ENCODE results near the gene TRIM28. TPM values are rescaled to one million over a fixed set of nuclear protein-coding genes. Genes with fewer than 3 reads are reported as not detected.

Gene TRIM28
- total and polyA plus RNA-seq, 9 of the 15 experiments (the other 6 are each of a cell fraction or from before 2014, with no cell fraction given) = 12.1 to 797 (median 490) TPM

DNA sequence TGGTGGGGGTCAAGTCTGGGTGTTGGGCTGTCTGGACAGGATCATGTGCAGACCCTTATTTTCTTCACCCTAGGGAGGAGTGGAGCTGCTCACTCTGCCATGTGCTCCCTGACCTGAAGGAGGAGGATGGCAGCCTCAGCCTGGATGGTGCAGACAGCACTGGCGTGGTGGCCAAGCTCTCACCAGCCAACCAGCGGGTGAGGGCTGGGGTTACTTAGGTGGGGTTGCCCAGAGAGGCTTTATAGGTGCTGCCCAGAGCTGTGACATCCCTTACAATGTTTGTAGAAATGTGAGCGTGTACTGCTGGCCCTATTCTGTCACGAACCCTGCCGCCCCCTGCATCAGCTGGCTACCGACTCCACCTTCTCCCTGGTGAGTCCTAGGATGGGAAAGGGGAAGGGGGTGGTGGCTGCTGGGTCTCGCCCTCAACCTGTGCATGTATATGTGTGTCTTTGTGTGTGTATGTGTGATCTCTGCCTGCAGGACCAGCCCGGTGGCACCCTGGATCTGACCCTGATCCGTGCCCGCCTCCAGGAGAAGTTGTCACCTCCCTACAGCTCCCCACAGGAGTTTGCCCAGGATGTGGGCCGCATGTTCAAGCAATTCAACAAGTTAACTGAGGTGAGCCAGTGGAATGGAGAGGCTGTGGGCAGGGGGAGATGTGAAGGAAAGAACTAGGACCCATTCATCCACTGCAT is 5.9 kb downstream of the TRIM28 start:
- Histone ChIP-seq H3K4me3 (no peak overlapping the region), H3K9ac (ENCODE audit: insufficient read depth in 1 of 2, low read depth in 2 of 2, low read length in 2 of 2) (peak overlapping the region in 1 of 2 experiments; percentile 62; a peak in 2 of 4 replicates), H3K27me3 (ENCODE audit: control insufficient read depth in 2 of 2, insufficient read depth in 2 of 2, low read length in 2 of 2) (no peaks in the 10 kb centered on the region), H4K20me1 (replicated peaks; ENCODE audit: control insufficient read depth, insufficient read depth, low read length) (peaks cover 42% of the 10 kb centered on the region), H3K4me1 (replicated peaks in 1 of 2; ENCODE audit: control insufficient read depth in 2 of 2, insufficient read depth in 2 of 2, low read length in 2 of 2) (peaks cover 21 to 44% of the 10 kb centered on the region in 2 experiments), H3K79me2 (ENCODE audit: control insufficient read depth, insufficient read depth, low read length) (peaks cover 56% of the 10 kb centered on the region), H3K9me3 (replicated peaks; ENCODE audit: control insufficient read depth, insufficient read depth, low read depth, low read length) (no peaks in the 10 kb centered on the region), H3K9me1 (ENCODE audit: control insufficient read depth, insufficient read depth, low read length) (peaks cover 8% of the 10 kb centered on the region), H3K4me2 (ENCODE audit: insufficient read depth, low read length) (no peak overlapping the region), H3K27ac (ENCODE audit: extremely low read depth, low read depth, low read length) (no peak overlapping the region), H3K36me3 (ENCODE audit: control insufficient read depth, insufficient read depth, low read length) (peaks cover 89% of the 10 kb centered on the region), H2AFZ (ENCODE audit: low read depth, low read length) (no peak overlapping the region)
- intact Hi-C loops (cut with micrococcal nuclease) = no loop called here
- TF ChIP-seq ARNT (IDR thresholded peaks at IDR 0.05) (no peak), RBFOX2 (IDR thresholded peaks at IDR 0.05; ENCODE audit: low read depth, low read length) (peak; percentile 50)
- FAIRE-seq = no peak
- ChIA-PET CTCF (ENCODE audit: low intra/inter-chr PET ratio) (no interaction called here), POLR2A (interaction anchor here (0.7 to 0.8 kb wide), 2 partner anchors 26 to 32 kb away, joined by 3 to 4 read pairs; no protein-coding TSS in a partner anchor)
- no peak for ATAC-seq
- in situ Hi-C loops (cut with MboI) = no loop called here
- no peak for DNase-seq (ENCODE audit: extremely low read depth in 1 of 4, low spot score in 3 of 4)
- no TSS peak for BruUV-seq (replicated peaks)
- 98% methylated on average over 10 of the region's 11 CpGs for WGBS (ENCODE audit: insufficient coverage, low coverage, missing lambda C conversion rate)

DNA sequence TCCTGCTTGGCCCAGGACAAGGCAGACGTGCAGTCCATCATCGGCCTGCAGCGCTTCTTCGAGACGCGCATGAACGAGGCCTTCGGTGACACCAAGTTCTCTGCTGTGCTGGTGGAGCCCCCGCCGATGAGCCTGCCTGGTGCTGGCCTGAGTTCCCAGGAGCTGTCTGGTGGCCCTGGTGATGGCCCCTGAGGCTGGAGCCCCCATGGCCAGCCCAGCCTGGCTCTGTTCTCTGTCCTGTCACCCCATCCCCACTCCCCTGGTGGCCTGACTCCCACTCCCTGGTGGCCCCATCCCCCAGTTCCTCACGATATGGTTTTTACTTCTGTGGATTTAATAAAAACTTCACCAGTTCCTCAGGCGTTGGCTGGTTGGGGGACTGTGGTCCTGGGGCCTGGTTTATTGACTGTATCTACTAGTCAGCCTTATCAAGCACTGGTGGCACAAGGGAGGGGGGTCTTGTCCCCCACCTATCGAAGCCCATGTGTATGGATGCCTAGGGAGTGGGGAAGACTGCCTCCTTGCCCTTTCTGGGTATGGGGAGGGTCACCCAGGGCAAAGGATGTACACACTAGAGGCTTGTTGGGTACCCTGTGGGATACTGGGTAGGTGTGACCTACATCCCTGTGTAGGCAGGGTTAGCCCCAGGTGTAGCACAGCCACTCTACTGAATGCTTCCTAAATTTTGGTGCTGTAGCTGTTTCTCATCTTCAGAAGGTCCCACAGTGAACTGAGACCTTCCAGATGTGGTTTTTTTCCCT is 6.7 kb downstream of the TRIM28 start:
- peaks cover 86% of the 10 kb centered on the region for H3K36me3 ChIP-seq (ENCODE audit: control insufficient read depth, insufficient read depth, low read length)
- H3K27me3 ChIP-seq (ENCODE audit: control insufficient read depth in 2 of 2, insufficient read depth in 2 of 2, low read length in 2 of 2) = no peaks in the 10 kb centered on the region
- no peaks in the 10 kb centered on the region for H3K9me3 ChIP-seq (replicated peaks; ENCODE audit: control insufficient read depth, insufficient read depth, low read depth, low read length)
- FAIRE-seq (no peak), ATAC-seq (no peak), DNase-seq (ENCODE audit: extremely low read depth in 1 of 4, low spot score in 3 of 4) (no peak)
- peaks cover 8% of the 10 kb centered on the region for H3K9me1 ChIP-seq (ENCODE audit: control insufficient read depth, insufficient read depth, low read length)
- in situ Hi-C loops (cut with MboI) (no loop called here), intact Hi-C loops (cut with micrococcal nuclease) (no loop called here)
- H3K27ac ChIP-seq (ENCODE audit: extremely low read depth, low read depth, low read length) = no peak overlapping the region
- H4K20me1 ChIP-seq (replicated peaks; ENCODE audit: control insufficient read depth, insufficient read depth, low read length) = peaks cover 34% of the 10 kb centered on the region
- H3K4me2 ChIP-seq (ENCODE audit: insufficient read depth, low read length) = no peak overlapping the region
- peaks cover 25 to 49% of the 10 kb centered on the region in 2 experiments for H3K4me1 ChIP-seq (replicated peaks in 1 of 2; ENCODE audit: control insufficient read depth in 2 of 2, insufficient read depth in 2 of 2, low read length in 2 of 2)
- 93% methylated on average over 13 of the region's 13 CpGs for WGBS (ENCODE audit: insufficient coverage, low coverage, missing lambda C conversion rate)
- H2AFZ ChIP-seq (ENCODE audit: low read depth, low read length) = no peak overlapping the region
- no TSS peak for BruUV-seq (replicated peaks)
- ChIA-PET POLR2A (no interaction called here), CTCF (ENCODE audit: low intra/inter-chr PET ratio) (no interaction called here)
- H3K4me3 ChIP-seq = no peak overlapping the region
- H3K79me2 ChIP-seq (ENCODE audit: control insufficient read depth, insufficient read depth, low read length) = peaks cover 53% of the 10 kb centered on the region
- H3K9ac ChIP-seq (ENCODE audit: insufficient read depth in 1 of 2, low read depth in 2 of 2, low read length in 2 of 2) = peak overlapping the region in 1 of 2 experiments; percentile 20; a peak in 1 of 4 replicates
- TF ChIP-seq RCOR1 (IDR thresholded peaks at IDR 0.05; ENCODE audit: borderline replicate concordance in 1 of 2, low read depth in 2 of 2, low read length in 2 of 2) (no peak), MYNN (IDR thresholded peaks at IDR 0.05) (0 out of 2 replicates have a peak, but pooled peaks have one; percentile 19), MYNN (CRISPR knock-in tag; IDR thresholded peaks at IDR 0.05) (no peak)
- TF ChIP-seq, protein P1, sequence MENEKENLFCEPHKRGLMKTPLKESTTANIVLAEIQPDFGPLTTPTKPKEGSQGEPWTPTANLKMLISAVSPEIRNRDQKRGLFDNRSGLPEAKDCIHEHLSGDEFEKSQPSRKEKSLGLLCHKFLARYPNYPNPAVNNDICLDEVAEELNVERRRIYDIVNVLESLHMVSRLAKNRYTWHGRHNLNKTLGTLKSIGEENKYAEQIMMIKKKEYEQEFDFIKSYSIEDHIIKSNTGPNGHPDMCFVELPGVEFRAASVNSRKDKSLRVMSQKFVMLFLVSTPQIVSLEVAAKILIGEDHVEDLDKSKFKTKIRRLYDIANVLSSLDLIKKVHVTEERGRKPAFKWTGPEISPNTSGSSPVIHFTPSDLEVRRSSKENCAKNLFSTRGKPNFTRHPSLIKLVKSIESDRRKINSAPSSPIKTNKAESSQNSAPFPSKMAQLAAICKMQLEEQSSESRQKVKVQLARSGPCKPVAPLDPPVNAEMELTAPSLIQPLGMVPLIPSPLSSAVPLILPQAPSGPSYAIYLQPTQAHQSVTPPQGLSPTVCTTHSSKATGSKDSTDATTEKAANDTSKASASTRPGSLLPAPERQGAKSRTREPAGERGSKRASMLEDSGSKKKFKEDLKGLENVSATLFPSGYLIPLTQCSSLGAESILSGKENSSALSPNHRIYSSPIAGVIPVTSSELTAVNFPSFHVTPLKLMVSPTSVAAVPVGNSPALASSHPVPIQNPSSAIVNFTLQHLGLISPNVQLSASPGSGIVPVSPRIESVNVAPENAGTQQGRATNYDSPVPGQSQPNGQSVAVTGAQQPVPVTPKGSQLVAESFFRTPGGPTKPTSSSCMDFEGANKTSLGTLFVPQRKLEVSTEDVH (IDR thresholded peaks at IDR 0.05; ENCODE audit: low read depth, partially characterized antibody) = peak; percentile 24
- TF ChIP-seq, protein P2, sequence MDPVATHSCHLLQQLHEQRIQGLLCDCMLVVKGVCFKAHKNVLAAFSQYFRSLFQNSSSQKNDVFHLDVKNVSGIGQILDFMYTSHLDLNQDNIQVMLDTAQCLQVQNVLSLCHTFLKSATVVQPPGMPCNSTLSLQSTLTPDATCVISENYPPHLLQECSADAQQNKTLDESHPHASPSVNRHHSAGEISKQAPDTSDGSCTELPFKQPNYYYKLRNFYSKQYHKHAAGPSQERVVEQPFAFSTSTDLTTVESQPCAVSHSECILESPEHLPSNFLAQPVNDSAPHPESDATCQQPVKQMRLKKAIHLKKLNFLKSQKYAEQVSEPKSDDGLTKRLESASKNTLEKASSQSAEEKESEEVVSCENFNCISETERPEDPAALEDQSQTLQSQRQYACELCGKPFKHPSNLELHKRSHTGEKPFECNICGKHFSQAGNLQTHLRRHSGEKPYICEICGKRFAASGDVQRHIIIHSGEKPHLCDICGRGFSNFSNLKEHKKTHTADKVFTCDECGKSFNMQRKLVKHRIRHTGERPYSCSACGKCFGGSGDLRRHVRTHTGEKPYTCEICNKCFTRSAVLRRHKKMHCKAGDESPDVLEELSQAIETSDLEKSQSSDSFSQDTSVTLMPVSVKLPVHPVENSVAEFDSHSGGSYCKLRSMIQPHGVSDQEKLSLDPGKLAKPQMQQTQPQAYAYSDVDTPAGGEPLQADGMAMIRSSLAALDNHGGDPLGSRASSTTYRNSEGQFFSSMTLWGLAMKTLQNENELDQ (CRISPR knock-in tag; IDR thresholded peaks at IDR 0.05; ENCODE audit: borderline replicate concordance) = no peak

Data from K562 (cell line).